GM19240 (cell line): ENCODE results near the gene TMEM132C.
"Not testable (repeated sequence)": the region's sequence is repeated elsewhere in the genome, so short reads cannot be mapped to it uniquely, and the experiment has no call there.

Experiments
- DNase-seq: peaks from one replicate; pipeline ENCODE4 v3.0.0; 2011; ENCODE audit warnings: low spot score; ENCODE audit not compliant: insufficient read length

The TMEM132C gene

DNA sequence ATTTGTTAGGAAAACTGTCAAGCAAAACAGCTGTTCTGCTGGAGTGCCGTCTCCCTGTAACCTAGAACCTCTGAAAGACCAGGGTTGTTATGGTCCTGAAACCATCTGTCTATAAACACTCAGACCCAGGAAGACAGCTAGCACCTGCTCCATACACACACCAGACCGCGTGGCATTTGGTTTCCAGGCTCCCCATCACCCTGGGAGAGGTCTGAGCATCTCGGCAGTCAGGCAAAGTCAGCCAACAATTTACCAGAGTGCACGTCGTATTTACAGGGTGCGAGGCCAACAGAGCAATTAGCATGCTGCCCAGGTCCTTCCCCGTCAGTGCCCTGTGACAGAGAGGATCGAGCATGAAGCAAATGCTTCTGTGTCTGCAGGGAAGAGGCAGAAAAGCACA lies 284.3 kb downstream of the TMEM132C start:
- no peak for DNase-seq

DNA sequence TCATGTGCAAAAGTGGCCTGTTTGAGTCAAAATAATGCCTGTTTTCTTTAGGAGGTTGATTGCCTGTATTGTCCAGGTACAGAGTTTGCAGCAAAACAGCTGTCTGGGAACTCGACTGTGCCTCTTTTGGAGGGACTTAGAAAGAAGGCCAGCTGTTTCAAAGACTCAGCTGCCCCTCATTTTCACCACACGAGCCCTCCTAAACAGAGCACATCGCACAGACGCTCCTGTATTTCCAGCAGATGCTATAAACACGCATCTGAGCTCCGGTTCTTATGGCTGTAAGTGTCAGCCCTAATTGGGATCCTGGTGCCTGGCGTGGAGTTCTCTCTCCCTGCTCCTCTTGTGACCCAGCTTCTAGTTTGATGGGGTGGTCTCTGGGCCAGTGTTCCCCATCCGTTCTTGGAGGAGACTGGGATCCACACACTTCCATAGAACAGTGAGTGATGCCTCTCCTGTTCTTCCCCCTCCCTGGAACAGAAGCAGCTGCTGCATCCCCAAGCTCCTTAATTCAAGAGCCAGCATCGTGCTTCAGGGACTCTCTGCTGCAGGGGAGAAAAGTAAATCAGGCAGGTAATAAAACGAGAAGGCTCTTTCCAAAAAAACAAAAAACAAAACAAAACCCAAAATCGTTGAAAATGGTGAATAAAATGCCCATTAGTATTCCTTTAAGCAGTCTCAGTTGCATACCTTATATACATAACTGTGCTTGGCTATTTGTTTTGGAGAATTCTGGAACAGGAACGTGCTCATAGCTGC lies 287.8 kb downstream of the TMEM132C start:
- no peak for DNase-seq

DNA sequence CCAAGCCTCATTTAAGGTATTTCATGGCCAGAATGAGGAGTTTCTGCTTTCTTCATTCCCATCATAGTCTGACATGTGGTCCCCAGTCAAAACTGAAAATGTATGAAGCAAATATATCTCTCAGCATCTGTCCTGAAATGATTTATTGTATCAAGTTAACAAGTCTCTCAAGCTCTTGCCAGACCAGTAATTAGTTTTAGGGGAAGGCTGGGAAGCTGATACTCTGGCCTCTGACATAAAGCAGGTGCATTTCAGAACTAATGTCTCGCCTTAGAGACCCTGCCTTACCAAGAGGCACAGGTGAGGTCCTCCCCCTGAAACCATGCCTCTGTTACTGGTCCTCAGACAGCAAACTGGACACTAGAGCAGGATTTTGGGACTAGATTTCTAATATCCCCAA lies 290.3 kb downstream of the TMEM132C start:
- DNase-seq = no peak

DNA sequence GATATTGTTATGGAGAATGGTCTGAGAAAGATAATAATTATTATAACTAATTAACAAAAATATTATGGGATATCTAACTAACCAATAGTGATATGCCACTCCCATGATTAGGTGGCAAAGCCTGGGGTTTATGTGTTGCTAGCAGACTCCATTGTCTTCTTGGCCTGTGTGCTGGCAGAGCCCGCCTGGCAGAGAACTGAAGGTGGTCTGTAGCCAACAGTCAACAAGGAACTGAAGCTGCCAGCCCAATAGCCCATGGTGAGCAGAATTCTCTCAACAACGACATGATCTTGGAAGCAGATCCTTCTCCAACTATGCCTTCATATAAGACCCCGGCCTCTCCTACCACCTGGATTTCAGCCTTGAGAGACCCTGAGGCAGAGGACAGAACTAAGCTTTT lies 298.0 kb downstream of the TMEM132C start:
- no peak for DNase-seq

DNA sequence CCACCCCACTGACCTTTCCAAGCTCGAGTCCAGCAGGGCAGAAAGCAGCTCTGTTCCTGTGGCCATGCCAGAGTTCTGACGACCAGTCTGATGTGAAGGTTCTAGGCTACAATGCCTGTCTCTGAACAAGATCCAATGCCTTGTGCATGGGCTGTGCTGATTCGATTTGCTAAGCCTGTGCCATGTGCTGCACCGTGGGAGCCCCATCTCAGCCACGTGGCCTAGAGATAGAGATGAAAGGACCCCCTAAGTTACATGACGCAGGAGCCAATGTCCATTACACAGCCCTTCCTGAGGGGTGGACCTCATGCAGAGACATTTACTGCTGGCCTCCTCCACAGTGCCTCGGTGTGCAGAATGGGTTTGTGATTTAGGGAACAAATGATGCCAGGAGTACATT lies 300.8 kb downstream of the TMEM132C start:
- no peak for DNase-seq

DNA sequence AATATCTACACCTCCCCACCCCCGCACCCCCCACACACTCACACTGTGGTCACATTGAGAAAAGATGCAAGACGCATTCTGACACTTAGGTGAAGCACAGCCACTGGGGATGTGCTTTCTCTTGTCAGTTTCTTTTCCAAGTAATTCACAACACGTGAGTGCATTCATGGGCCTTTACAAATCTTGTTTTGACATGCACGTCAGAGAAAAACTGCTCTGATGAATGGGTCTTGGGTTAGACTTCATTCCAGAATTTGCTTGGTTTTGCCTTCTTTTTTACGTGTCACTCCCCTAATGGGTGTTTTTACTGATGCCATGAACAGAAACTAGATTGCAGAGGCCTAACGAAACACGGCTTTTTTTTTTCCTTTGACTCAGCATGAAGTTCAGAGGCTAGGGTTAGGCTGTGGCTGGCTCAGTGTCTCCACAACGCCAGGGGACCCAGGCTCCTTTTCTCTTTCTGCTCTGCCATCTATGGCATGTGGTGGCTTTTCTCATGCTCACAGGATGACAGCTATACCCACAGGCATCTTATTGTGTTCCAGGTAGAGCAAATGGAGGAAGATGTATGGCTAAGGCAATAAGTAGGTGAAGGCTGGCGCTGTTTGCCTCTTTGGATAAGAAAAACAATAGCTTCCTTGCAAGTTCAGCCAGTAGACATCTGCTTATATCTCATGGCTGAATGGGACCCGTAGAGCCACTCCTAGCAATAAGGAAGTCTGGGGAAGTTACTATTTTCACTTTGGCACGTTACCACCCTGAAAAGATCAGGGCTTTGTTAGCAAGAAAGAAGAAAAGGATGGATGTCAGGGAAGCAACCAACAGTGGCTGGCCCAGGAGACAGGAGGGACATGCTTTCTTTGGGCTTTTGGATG lies 303.5 kb downstream of the TMEM132C start:
- no peak for DNase-seq

DNA sequence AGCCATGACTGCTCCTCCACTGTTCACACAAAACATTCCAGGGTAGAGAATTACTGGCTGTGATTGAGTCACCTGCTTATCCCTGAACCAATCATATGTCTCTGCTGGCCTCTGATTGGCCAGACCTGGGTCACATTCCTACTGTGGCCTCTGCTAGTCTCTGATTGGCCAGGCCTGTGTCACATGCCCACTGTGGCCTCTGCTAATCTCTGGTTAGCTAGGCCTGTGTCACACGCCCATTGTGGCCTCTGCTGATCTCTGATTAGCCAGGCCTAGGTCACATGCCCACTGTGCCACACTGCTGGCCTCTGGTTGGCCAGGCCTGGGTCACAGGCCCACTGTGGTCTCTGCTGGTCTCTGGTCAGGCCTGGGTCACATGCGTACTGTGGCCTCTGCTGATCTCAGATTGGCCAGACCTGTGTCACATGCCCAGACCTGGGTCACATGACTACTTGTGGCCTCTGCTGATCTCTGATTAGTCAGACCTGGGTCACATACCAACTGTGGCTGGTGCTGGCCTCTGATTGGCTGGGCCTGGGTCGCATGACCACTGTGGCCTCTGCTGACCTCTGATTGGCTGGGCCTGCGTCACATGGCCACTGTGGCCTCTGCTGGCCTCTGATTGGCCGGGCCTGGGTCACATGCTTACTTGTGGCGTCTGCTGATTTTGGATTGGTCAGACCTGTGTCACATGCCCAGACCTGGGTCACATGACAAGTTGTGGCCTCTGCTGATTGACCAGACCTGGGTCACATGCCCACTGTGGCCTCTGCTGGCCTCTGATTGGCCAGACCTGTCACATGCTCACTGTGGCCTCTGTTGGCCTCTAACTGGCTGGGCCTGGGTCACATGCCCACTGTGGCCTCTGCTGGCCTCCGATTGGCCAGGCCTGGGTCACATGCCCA lies 305.2 kb downstream of the TMEM132C start:
- no peak for DNase-seq

DNA sequence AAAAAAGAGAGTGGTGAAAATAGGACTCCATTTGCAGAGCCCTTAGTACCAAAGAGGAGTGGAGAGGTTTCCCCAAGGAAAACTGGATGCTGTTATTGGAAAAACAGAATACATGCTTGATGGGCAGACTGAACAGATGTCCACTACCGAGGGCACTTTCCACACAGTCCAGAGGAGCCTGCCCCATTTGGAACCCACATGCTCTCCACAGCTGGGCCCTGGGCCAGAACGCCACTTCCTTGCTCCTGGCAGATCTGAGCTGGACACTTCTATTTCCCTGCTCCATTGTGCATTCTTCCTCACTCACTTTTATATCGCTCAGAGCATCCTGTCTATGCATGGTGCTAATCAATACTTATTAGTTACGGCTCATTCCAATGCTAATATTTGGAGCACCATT lies 306.9 kb downstream of the TMEM132C start:
- no peak for DNase-seq

DNA sequence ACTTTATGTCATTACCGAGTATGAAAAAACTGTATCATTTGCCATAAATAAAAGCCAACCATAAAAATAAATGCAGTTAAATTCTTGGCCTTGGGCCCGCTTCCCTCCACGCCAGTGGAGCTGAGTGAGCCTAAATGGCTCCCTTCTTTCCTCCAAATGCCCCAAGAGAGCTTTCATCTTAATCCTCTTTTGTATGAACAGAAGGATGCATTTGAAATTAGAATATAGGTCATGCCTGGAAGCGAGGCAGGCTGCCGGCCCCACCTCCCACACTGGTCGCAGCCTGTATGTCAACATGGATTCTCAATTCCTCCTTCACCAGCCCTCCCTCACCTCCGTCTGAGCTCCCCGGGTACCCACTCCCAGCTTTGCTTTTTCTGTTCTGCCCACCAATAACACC lies 311.1 kb downstream of the TMEM132C start:
- DNase-seq = no peak

DNA sequence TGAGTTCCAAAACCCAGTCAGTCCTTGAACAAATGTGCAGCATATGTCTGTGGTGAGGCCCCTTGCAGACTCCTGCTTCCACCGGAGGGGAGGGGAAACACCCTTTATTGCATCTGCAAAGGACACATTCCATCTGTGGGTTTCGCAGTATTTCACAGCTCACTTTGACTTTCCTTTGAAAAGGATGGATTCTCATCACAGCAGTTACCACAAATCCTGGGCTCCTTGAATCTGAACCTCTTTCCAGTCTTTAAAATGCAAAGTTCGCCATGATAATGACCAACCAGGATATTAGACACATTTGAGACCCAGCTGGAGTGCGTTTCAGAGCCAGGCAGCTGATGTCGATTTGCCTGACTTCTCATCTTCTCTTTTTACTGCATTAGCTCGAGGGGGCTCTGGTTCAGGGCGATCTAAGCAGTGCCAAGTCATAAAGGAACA lies 314.4 kb downstream of the TMEM132C start:
- no peak for DNase-seq

DNA sequence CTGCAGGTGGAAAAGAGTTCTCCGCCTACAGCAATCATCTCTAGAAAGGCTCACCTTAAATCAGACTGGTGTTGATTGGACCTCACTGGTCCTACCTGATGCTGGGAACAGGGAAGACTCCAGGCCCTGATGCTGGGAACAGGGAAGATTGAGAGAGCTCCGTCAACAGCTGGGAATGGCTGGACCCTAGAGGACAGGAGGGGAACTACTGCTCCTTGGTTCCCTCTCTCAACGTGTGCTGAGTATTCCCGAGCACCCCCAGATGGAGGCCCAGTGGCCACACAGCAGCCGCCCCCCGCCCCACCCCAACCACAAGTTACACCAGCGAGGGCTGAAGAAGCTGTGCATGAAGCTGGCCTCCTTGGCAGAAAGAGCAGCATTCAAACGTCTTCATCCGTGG lies 316.5 kb downstream of the TMEM132C start:
- no peak for DNase-seq

DNA sequence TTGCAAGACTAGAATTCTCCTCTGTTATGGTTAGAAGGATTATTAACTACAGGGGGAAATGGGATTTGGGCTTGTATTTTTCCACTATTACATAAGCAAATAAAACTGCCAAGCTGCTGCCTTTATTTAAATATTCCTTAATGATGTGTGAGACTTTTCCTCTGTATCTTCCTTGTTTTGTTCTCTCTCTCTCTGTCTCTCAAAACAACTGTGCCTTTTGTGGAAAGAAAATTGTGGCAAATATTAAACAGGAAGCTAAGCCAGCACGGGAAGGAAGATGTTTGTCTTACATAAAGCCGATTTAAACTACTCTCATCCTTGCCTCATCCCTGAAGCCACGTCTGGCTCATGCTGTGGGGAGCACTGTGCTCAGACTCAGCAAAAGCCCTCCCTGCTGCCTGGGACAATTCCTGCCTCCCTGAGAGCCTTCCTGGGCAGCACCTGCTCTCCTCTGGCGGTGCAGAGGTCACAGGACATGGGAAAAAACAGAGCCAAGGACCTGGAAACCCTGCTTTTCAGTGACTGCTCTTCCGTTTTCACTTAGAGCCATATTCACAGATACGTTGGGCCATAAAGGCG lies 319.6 kb downstream of the TMEM132C start:
- DNase-seq = no peak

DNA sequence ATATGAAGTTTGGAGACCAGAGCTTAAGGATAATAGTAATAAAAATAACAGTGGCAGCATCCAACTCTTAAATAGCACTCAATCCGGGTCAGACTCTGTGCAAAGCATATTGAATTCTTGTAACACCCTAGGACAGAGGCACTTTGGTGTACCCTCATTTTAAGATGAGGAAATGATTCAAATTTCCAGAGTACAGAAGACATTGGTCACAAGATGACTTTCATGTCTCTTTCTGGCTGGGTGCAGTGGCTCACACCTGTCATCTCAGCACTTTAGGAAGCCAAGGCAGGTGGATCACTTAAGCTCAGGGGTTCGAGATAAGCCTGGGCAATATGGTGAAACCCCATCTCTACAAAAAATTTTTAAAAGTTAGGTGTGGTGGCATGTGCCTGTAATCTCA lies 320.9 kb downstream of the TMEM132C start:
- DNase-seq = no peak

DNA sequence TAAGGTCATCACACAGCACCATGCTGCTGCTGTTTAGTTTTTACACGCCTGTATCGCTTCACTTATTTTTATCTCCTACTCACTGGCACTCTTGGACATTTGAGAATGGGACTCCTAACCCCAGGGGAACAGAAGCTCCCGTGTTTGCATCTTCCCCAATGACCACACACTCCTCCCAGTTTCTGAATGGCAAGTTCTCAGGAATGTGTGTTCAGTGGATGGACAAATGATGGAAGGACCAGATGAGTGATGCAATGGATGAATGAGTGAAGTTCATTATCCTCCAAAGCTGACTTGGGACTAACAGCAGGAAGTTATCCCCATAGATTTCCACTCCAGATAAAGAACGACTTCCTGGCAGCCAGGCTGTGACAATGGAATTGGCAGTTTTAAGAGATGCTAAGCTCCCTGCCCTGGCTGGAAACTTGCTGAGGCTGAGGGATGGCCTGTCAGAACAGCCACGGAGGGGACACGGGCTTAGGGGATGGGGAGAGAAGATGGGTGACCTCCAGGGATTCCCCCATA lies 325.3 kb downstream of the TMEM132C start:
- DNase-seq = no peak

DNA sequence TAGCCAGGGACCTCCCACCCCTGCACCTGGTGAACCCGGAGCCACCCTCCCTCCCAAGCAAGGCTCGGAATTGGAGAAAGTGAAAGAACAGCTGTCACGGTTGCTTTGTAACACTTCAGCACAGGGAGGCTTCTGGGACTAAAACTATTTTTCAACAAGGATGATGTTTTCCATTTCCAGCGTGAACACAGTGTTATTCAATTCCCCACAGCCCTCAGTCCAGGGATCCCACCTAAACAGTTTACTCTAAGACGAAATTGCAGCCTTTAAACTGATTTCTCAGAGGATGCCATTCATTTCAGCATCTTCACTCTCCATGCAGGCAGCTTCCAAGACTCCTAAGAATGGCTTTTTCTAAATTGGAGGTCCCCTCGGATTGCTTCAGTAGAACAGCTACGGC lies 327.6 kb downstream of the TMEM132C start:
- no peak for DNase-seq

DNA sequence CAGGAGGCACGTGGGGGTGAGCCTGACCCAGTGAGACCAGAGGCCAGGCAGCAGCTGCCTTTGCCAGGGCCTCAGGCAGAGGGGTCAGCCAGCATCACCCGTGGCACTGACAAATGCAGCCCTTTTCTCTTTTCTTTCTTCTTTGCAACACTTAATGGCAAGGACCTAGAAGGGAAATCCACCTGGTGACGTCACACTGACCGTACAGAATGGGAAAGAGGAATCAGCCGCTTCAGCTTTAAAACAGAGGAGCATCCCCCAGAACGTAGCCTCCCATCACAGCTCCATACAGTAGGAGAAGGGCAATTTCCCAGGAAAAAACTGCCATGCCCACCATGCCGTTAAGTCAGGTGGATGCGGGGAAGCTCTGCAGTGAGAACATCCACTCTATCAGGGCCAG lies 328.6 kb downstream of the TMEM132C start:
- DNase-seq = no peak

DNA sequence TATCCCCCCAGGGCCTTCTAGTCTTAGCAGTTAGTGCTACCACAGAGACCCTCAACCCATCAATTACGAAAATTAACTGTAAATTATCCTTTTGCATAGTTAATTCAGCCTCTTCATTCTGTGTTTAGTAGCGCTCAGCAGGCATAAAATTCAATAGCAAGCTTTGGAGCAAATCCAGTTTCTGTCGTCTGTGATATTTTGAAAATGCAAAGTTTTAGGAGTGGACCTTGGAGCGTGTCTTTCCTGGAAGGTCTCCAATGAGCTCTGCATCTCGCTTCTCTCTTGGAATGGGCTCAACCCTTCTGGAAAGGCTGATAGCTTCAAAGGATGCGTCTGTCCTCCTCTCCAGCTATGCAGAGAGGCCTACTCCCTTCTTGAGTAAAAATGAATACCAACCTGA lies 333.9 kb downstream of the TMEM132C start:
- no peak for DNase-seq

DNA sequence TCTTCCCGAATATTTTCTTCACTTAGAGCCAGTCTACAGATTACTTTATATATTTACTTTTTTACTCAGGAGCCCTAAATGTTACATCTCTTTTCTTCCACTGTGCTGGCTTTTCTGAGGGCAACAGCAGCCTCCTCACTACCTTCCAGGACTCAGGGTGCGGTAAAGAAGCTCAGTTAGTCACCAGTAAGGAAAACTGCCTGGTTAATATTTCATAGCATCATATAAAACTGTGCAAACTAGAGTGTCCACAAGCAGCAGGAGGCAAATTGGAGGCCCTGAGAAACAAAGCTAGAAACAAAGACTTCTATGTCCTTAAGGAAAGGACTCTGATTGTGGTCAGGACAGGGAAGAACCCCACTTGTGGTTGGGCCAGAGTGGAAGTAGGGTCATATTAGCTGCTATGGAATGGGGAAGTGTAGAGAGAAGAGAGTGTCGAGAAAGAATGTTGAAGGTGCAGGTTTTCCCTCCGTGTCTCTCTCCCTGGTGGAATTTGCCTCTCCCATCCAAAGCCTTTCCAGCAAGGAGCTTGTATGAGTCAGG lies 336.7 kb downstream of the TMEM132C start:
- no peak for DNase-seq

DNA sequence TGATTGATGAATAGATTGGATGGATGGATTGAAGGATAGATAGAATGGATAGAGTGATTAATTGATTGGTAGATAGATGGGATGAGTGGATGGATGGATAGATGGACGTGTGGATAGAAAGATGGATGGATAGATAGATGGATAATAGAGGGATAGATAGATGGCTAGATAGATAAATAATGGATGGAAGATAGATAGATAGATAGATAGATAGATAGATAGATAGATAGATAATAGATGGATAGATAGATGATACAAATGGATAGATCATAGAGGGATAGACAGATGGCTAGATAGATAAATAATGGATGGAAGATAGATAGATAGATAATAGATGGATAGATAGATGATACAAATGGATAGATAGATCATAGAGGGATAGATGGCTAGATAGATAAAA lies 337.2 kb downstream of the TMEM132C start:
- DNase-seq = not testable (repeated sequence)

DNA sequence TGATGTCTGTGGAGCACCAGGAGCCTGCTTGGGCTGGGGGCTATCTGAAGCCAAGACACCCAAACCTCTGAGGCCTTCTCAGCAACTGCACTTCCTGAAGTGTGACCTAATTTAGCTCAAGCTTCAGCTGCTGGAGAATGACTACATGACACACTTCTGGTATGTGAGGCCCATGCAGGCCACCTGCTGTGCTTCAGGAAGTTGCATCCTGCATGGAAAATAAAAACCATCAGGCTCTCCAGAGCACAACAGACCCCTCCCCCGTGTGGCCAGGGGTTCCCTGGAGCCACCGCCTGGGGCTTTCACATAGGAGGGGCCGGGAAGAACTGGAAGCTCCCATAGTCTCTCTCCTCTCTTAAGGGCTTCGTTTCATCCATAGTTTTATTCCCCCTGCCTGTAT lies 339.1 kb downstream of the TMEM132C start:
- no peak for DNase-seq

DNA sequence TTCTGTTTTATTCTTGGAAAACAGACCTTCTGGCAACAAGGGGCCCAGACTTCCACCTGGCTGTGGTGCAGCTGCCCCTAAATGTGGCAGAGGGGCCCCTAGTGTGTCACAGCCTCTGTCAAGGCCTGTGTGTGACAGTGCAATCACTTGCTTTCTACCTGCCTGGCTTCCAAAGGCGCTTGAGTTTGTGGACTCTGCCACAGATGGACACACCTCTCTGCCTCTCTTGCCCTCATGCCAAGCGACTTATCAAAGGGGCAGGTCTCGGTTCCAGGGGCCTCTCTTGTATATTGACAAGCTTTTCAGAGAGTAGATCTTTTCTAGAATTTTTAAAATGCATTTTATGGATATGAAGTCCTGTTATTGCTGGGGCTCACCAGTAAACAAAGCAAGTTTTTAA lies 339.6 kb downstream of the TMEM132C start:
- no peak for DNase-seq
